GM06990 (cell line): ENCODE measurements around the gene TOR1AIP1.

Experiments
- DNase-seq: peaks from one replicate; pipeline ENCODE4 v3.0.0-alpha.2; 2011; ENCODE audit not compliant: insufficient read length; ENCODE audit errors: extremely low read depth
- H3K27me3 ChIP-seq: replicated peaks from 2 replicates; pipeline ENCODE4 v1.6.0; 2011; ENCODE audit warnings: low read length; ENCODE audit not compliant: control insufficient read depth, insufficient read depth
- H3K36me3 ChIP-seq: 2 replicates; pipeline ENCODE4 v1.5.1; 2011; ENCODE audit warnings: low read length; ENCODE audit not compliant: control insufficient read depth, insufficient read depth
- H3K4me3 ChIP-seq: replicated peaks from 2 replicates; pipeline ENCODE4 v1.5.1; 2011; ENCODE audit warnings: low read depth, mild to moderate bottlenecking, control low read depth, low read length
- CTCF ChIP-seq: IDR thresholded peaks from 2 replicates; pipeline ENCODE4 v1.5.1; 2011; ENCODE audit warnings: low read length, control low read depth, mild to moderate bottlenecking, inconsistent platforms; ENCODE audit not compliant: insufficient read depth, poor library complexity, severe bottlenecking

Gene TOR1AIP1

GRCh38 chr1:179856296-179856695 is 25.8 kb upstream of the TOR1AIP1 start:
- H3K36me3 ChIP-seq: peaks cover 4% of the 10 kb centered on the region

GRCh38 chr1:179857009-179857408 is 25.1 kb upstream of the TOR1AIP1 start:
- no peak for TF ChIP-seq CTCF
- Histone ChIP-seq H3K4me3 (no peak overlapping the region), H3K27me3 (no peaks in the 10 kb centered on the region), H3K36me3 (peaks cover 4% of the 10 kb centered on the region)
- no peak for DNase-seq

More at GRCh38 chr1:179856296-179856695, 25.8 kb upstream of the TOR1AIP1 start:
- no peaks in the 10 kb centered on the region for H3K27me3 ChIP-seq
- DNase-seq: no peak
- no peak for TF ChIP-seq CTCF
- H3K4me3 ChIP-seq: no peak overlapping the region

- no peaks in the 10 kb centered on the region for H3K27me3 ChIP-seq
- no peak for DNase-seq
- TF ChIP-seq CTCF: no peak
- H3K4me3 ChIP-seq: no peak overlapping the region
- H3K36me3 ChIP-seq: peaks cover 7% of the 10 kb centered on the region
Observed at GRCh38 chr1:179860652-179861051, 21.4 kb upstream of the TOR1AIP1 start.

- TF ChIP-seq CTCF: no peak
- H3K36me3 ChIP-seq: peaks cover 5% of the 10 kb centered on the region
- no peak overlapping the region for H3K4me3 ChIP-seq
- H3K27me3 ChIP-seq: no peaks in the 10 kb centered on the region
- DNase-seq: no peak
Observed at GRCh38 chr1:179865377-179865776, 16.7 kb upstream of the TOR1AIP1 start.

- H3K36me3 ChIP-seq: peaks cover 3% of the 10 kb centered on the region
Observed at GRCh38 chr1:179866616-179867015, 15.5 kb upstream of the TOR1AIP1 start.

More at GRCh38 chr1:179866616-179867015, 15.5 kb upstream of the TOR1AIP1 start:
- Histone ChIP-seq H3K27me3 (no peaks in the 10 kb centered on the region), H3K4me3 (no peak overlapping the region)
- TF ChIP-seq CTCF: no peak
- no peak for DNase-seq
